GM19468 (cell line): ENCODE data around the gene TRIO.

ENCODE experiments used
- ATAC-seq: cut with Tn5 transposase; IDR thresholded peaks from one replicate; pipeline ENCODE4 v1.9.1; 2021; ENCODE audit warnings: mild to moderate bottlenecking, moderate library complexity, moderate number of reproducible peaks; ENCODE audit not compliant: unreplicated experiment; ENCODE audit errors: extremely low read depth

TRIO gene

DNA sequence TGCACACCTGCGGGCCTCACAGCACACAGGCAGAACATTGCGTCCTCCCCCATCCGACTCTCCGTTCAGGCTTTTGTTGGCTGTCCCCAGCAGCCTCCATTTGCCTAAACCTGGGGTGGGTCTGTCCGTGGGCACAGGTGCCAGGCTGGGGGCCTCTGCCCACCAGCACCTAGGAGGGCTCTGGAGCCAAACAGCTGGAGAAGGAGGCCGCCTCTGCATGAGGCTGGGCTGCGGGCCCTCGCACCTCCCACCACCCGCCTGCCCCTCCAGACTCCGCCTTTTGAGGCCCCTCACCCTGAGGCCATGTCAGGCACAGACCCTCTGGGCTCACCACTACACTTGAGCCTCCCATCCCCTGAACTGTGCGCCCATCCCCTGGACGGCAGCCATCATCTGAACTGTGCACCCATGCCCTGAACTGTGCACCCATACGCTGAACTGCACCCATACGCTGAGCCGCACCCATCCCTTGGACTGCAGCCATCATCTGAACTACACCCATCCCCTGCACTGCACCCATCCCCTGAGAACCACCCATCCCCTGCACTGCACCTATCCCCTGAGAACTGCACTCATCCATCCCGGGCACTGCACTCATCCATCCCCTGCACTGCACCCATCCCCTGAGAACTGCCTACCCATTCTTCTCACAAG, 340.5 kb downstream of the TRIO start:
- no peak for ATAC-seq

GRCh38 chr5:14486486-14486885, 343.3 kb downstream of the TRIO start:
- ATAC-seq = no peak

- no peak for ATAC-seq
These were observed 344.1 kb downstream of the TRIO start for GRCh38 chr5:14486996-14487896.

DNA sequence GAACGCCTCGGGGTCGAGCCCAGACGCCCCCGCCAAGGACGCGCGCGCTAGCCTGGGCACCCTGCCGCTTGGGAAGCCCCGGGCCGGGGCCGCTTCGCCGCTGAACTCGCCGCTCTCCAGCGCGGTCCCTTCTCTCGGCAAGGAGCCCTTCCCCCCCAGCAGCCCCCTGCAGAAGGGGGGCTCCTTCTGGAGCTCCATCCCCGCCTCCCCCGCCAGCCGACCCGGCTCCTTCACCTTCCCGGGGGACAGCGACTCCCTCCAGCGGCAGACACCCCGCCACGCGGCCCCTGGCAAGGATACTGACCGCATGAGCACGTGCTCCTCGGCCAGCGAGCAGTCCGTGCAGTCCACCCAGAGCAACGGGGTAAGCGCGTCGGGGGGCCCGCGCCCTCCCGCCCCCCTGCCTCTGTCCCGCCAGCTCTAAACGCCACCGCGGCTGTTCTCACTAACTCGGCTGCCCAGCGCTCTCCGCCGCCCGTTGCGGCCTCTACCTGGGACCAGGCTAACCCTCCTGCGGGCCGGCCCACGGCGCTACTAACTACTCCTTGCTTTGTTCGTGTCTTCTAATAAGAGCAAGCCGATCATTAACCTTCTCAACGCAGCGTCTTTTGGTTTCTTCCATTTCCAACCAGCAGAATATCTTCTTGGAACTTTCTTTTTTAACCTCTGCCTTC, 344.9 kb downstream of the TRIO start:
- ATAC-seq = no peak

DNA sequence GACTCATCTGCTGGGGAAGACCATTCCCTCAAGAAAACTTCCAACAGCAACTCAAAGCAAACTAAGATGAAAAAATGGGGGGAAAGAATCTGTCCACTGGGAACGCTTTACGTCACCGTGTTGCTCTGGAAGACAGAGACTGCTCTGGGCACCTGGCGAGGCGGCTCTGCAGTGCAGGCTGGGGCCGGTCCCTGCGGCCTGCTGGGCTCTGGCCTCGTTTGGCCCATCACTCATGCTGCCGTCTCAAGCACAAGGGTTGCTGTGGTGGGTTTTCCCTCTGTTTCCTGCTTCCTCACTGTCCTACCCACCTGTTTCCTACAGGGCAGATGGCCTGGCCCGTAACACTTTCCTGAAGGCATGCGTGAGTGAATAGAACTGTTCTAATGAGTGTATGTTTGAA, 345.6 kb downstream of the TRIO start:
- no peak for ATAC-seq

- no peak for ATAC-seq
These were observed 346.5 kb downstream of the TRIO start for GRCh38 chr5:14489643-14490042.

- ATAC-seq = no peak
These were observed 347.2 kb downstream of the TRIO start for GRCh38 chr5:14490309-14490711.

DNA sequence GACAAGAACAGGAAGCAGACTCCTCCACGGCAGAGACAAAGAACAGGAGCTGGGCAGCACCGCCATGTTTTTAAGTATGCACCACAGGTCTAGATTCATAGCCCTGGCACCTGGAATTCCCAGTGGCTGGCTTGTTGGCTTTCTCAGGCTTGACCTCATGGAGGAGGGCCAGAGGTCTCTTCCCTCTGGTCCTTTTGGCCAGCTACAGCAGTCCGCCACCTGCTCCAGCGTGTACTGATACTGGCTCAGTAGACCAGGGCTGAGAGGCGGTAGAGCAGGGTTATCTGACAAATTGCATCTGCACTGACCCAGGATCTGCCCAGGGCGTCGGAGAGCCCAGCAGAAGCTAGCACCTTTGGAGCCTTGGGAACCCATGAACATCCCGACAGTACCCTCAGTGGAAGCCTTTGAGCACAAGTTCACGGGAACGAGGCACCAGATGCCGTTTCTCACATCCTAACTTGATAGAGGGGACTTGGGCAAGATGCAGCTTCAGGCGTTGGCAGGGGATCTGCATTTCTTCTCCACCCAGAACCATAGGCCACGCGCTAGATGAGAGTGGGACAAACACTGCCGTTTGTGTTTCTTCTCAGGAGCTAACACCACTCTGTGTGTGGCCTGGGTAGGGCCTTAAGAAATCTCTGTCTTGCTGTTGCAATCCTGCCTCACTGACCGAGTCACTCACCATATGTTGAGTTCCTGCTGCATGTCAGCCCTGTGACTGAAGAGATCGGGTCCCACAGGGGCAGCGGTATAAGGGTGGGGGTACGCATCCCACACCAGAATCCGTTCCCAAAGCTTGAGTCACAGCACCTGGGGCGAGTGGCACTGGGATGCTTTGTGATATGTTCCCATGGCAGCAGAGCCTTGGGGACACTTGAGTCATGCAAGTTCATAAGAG, 348.1 kb downstream of the TRIO start:
- no peak for ATAC-seq

- ATAC-seq = no peak
These were observed 349.3 kb downstream of the TRIO start for GRCh38 chr5:14492331-14492964.

GRCh38 chr5:14495301-14495700, 352.2 kb downstream of the TRIO start:
- no peak for ATAC-seq

DNA sequence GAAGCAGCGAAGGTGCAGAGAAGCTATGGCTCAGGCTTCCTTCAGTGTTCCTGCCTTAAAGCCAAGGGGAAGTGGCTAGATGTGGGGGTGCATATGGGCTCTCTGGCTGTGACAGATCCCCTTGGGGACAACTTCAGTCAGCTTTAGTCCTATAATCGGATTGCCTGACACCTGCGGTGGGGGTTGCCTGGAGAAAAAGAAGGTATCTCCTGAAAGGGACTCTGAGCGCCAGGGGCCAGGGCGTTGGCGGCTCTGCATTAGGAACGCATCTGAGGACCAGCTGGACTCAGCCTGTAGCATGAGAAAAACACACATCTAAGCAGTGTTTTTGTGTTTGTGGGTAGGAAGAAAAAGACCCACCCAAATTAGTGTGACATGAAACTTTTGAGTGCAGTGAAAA, 354.2 kb downstream of the TRIO start:
- ATAC-seq = no peak

DNA sequence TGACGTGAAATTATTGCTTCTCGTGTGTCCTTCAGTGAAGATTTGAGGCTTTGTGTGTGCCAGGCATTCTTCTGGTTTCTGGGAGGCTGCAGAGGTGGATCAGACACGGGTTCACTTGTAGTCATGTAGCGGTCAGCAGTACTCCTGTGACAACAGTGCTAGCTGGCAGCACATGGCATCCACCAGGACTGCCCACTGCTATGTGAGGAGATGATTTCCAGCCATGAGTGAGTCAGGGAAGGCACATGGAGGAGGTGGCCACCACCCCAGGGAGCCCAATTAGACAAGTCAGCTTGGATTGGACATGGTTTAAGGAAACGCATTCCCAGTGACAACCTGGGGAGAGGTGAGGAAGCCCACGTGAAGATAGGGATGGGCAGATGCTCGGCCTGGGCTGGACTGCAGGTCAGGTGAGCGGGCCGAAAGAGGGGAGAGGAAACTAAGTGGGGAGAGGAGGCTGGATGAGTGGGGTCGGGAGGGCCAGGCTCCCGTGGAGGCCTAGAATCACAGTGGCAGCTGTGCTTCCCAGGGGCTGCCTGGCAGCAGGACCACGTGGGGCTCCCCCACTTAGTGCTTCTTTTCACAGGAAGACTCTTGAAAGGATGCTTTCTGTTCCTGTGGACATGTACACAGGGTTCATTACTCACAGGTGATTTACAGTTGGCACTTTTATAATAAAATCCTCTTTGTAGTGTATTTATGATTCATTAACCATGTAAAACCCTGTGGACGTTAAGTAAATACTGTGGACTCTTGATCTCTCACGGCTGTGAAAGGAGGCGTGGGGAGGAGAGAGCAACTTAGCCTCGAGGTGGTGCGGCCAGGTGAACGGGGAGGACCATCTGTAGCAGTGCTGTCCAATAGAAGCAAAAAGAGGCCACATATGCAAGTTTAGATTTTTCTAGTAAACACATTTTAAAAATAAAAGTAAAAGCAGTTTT, 358.5 kb downstream of the TRIO start:
- ATAC-seq = no peak

DNA sequence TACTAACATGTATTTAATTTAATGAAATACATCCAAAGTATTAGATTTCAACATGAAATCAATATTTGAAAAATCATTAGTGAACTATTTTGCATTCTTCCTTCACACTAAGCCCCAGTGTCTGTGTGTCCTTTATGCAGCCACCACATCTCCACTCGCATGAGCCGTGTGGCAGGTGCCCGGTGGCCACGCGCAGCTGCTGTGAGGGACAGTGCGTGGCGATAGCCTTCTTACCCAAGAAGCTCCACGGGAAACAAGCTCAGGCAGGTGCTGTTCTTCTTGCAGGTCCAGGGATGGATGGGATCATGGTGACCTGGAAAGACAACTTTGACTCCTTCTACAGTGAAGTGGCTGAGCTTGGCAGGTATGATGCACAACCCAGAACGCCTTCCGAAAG, 359.1 kb downstream of the TRIO start:
- ATAC-seq = no peak

- no peak for ATAC-seq
These were observed 360.0 kb downstream of the TRIO start for GRCh38 chr5:14503017-14503680.

- ATAC-seq = no peak
These were observed 360.7 kb downstream of the TRIO start for GRCh38 chr5:14503681-14504331.

GRCh38 chr5:14504332-14504727, 361.2 kb downstream of the TRIO start:
- no peak for ATAC-seq

DNA sequence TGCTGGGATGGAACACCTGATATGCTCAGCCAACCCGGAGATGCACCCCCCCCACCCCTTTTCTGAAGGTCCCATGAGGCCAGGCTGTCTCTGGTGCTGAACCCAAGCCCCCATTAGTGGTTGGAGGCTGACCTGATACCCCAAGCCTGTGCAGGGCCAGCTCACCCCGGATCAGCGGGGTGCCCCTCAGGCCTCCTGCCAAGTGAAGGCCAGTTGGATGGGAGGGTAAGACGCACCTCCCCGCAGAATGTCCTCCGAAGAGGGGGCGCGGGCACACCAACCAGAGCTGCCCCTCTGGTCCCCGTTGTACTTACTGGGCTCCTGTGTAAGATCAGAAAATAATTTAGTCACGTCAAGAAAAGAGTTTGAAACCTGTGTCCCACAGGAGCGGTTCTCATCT, 361.7 kb downstream of the TRIO start:
- ATAC-seq = no peak
